Endothelial cell (in vitro differentiated cells): ENCODE measurements around the gene FBXO24. TPM values are rescaled to one million over a fixed set of nuclear protein-coding genes. Genes with fewer than 3 reads are reported as not detected.
A peak's percentile ranks its signal among the peaks of the same experiment; 100 is the strongest.

Experiments
- DNase-seq: peaks from one replicate; pipeline ENCODE4 v3.0.0; 2021; ENCODE audit warnings: low spot score
- H3K27ac Mint-ChIP-seq: one replicate; pipeline ENCODE4 v1.8.0; 2021; ENCODE audit warnings: mixed read lengths, inconsistent platforms; ENCODE audit not compliant: unreplicated experiment
- H3K27me3 Mint-ChIP-seq: one replicate; pipeline ENCODE4 v1.8.0; 2021; ENCODE audit warnings: mild to moderate bottlenecking, moderate library complexity, mixed read lengths, inconsistent platforms; ENCODE audit not compliant: unreplicated experiment
- H3K36me3 Mint-ChIP-seq: one replicate; pipeline ENCODE4 v1.8.0; 2021; ENCODE audit warnings: mild to moderate bottlenecking, low read depth, mixed read lengths, inconsistent platforms; ENCODE audit not compliant: unreplicated experiment
- H3K4me1 Mint-ChIP-seq: one replicate; pipeline ENCODE4 v1.8.0; 2021; ENCODE audit warnings: mild to moderate bottlenecking, mixed read lengths, inconsistent platforms; ENCODE audit not compliant: unreplicated experiment
- H3K4me3 Mint-ChIP-seq: one replicate; pipeline ENCODE4 v1.8.0; 2021; ENCODE audit warnings: mild to moderate bottlenecking, mixed read lengths, inconsistent platforms; ENCODE audit not compliant: unreplicated experiment
- H3K9me3 Mint-ChIP-seq: one replicate; pipeline ENCODE4 v1.8.0; 2021; ENCODE audit warnings: mixed read lengths, inconsistent platforms; ENCODE audit not compliant: unreplicated experiment
- CTCF ChIP-seq: fragments of 200-600 bp; sonication (generic); IDR thresholded peaks from one replicate; pipeline ENCODE4 v1.5.0; 2021; ENCODE audit warnings: antibody characterized with exemption; ENCODE audit not compliant: unreplicated experiment
- total RNA-seq: library from RNA; stranded (reverse); fragmentation: NEBNext Ultra II Directional; extraction: Animal tissue kit (Norgen Biotek cat#: 25700); gene quantifications from one replicate; pipeline ENCODE4 v1.2.1, GENCODE V29; 2021; ENCODE audit not compliant: unreplicated experiment

FBXO24 gene
- total RNA-seq, 1 donor from 2014 or later = 1.3 TPM

GRCh38 chr7:100626055-100626454, 39.9 kb downstream of the FBXO24 start:
- no peak for TF ChIP-seq CTCF
- Mint-ChIP-seq H3K27ac (peak overlapping the region; percentile 58), H3K4me1 (no peaks in the 10 kb centered on the region), H3K9me3 (no peaks in the 10 kb centered on the region), H3K27me3 (peaks cover 11% of the 10 kb centered on the region), H3K36me3 (peaks cover 9% of the 10 kb centered on the region), H3K4me3 (peak overlapping the region; percentile 18)
- DNase-seq = no peak

GRCh38 chr7:100626530-100627237, 40.6 kb downstream of the FBXO24 start:
- Mint-ChIP-seq H3K27me3 (peaks cover 9% of the 10 kb centered on the region), H3K4me3 (no peak overlapping the region), H3K4me1 (no peaks in the 10 kb centered on the region), H3K9me3 (no peaks in the 10 kb centered on the region), H3K36me3 (peaks cover 6% of the 10 kb centered on the region), H3K27ac (no peak overlapping the region)
- TF ChIP-seq CTCF = no peak
- DNase-seq = peak; percentile 76

- no peaks in the 10 kb centered on the region for H3K9me3 Mint-ChIP-seq
- peaks cover 9% of the 10 kb centered on the region for H3K27me3 Mint-ChIP-seq
- no peak overlapping the region for H3K27ac Mint-ChIP-seq
- no peak for TF ChIP-seq CTCF
- peaks cover under 1% of the 10 kb centered on the region for H3K36me3 Mint-ChIP-seq
- no peak for DNase-seq
- peaks cover 1% of the 10 kb centered on the region for H3K4me1 Mint-ChIP-seq
- no peak overlapping the region for H3K4me3 Mint-ChIP-seq
Measured at GRCh38 chr7:100627238-100627549, 41.1 kb downstream of the FBXO24 start.

- Mint-ChIP-seq H3K36me3 (no peaks in the 10 kb centered on the region), H3K4me3 (no peak overlapping the region), H3K4me1 (peaks cover 6% of the 10 kb centered on the region), H3K27ac (no peak overlapping the region), H3K9me3 (no peaks in the 10 kb centered on the region), H3K27me3 (peaks cover 11% of the 10 kb centered on the region)
- peak; percentile 71 for DNase-seq
- peak; percentile 44 for TF ChIP-seq CTCF
Measured at GRCh38 chr7:100629117-100629716, 43.1 kb downstream of the FBXO24 start.

GRCh38 chr7:100630066-100630465, 43.9 kb downstream of the FBXO24 start:
- no peak for TF ChIP-seq CTCF
- H3K4me1 Mint-ChIP-seq = peaks cover 6% of the 10 kb centered on the region
- H3K9me3 Mint-ChIP-seq = no peaks in the 10 kb centered on the region
- no peak overlapping the region for H3K27ac Mint-ChIP-seq
- no peaks in the 10 kb centered on the region for H3K36me3 Mint-ChIP-seq
- peaks cover 10% of the 10 kb centered on the region for H3K27me3 Mint-ChIP-seq
- no peak for DNase-seq
- H3K4me3 Mint-ChIP-seq = no peak overlapping the region
